GM19467 (cell line): ENCODE data around the gene ZCCHC8.

Experiments
- ATAC-seq: cut with Tn5 transposase; IDR thresholded peaks from one replicate; pipeline ENCODE4 v1.9.1; 2021; ENCODE audit warnings: mild to moderate bottlenecking, moderate library complexity; ENCODE audit not compliant: unreplicated experiment

Gene ZCCHC8

GRCh38 chr12:122500685-122501488 lies at the start of gene ZCCHC8:
TSS of gene ZCCHC8 (minus strand) at chr12:122500932. CDS start at chr12:122500840, 92 bp downstream.
- ATAC-seq, result peak; percentile 83

- no peak for ATAC-seq
These were observed 46.6 kb upstream of the ZCCHC8 start for GRCh38 chr12:122547330-122547729.

- peak; percentile 64 for ATAC-seq
These were observed 45.1 kb upstream of the ZCCHC8 start for GRCh38 chr12:122545855-122546254.

- no peak for ATAC-seq
These were observed 43.8 kb upstream of the ZCCHC8 start for GRCh38 chr12:122544537-122544936.

GRCh38 chr12:122538496-122538895 lies 37.8 kb upstream of the ZCCHC8 start:
- no peak for ATAC-seq

GRCh38 chr12:122537021-122537420 lies 36.3 kb upstream of the ZCCHC8 start:
- ATAC-seq, result no peak

- no peak for ATAC-seq
These were observed 33.1 kb upstream of the ZCCHC8 start for GRCh38 chr12:122533856-122534255.

- ATAC-seq, result no peak
These were observed 28.3 kb upstream of the ZCCHC8 start for GRCh38 chr12:122528992-122529391.

GRCh38 chr12:122528582-122528981 lies 27.9 kb upstream of the ZCCHC8 start:
- no peak for ATAC-seq

- ATAC-seq, result no peak
These were observed 26.8 kb upstream of the ZCCHC8 start for GRCh38 chr12:122527478-122527944.

GRCh38 chr12:122526683-122527477 lies 26.1 kb upstream of the ZCCHC8 start, which contains the start of the genes KNTC1 and RSRC2:
TSS of gene KNTC1 (plus strand) at chr12:122527249. CDS start at chr12:122530064, 2,815 bp downstream.
TSS of gene RSRC2 (minus strand) at chr12:122526936. CDS start at chr12:122526853, 83 bp downstream.
- peak; percentile 87 for ATAC-seq

- ATAC-seq, result no peak
These were observed 23.4 kb upstream of the ZCCHC8 start for GRCh38 chr12:122523846-122524718.

GRCh38 chr12:122523280-122523679 lies 22.5 kb upstream of the ZCCHC8 start:
- no peak for ATAC-seq

GRCh38 chr12:122520676-122521075 lies 19.9 kb upstream of the ZCCHC8 start:
- ATAC-seq, result no peak

- ATAC-seq, result no peak
These were observed 18.7 kb upstream of the ZCCHC8 start for GRCh38 chr12:122519418-122519817.

GRCh38 chr12:122518908-122519307 lies 18.2 kb upstream of the ZCCHC8 start:
- no peak for ATAC-seq

- no peak for ATAC-seq
These were observed 17.1 kb upstream of the ZCCHC8 start for GRCh38 chr12:122517877-122518276.

- ATAC-seq, result no peak
These were observed 16.0 kb upstream of the ZCCHC8 start for GRCh38 chr12:122516544-122517361.

GRCh38 chr12:122515275-122515674 lies 14.5 kb upstream of the ZCCHC8 start:
- no peak for ATAC-seq

GRCh38 chr12:122513660-122514059 lies 12.9 kb upstream of the ZCCHC8 start:
- ATAC-seq, result no peak
